22Rv1 (cell line): Measurements from ENCODE around the gene AFAP1L2.

ENCODE experiments used
- H3K27ac ChIP-seq: fragments of 450-650 bp; 2 replicates; pipeline ENCODE4 v1.5.1; 2017
- CTCF ChIP-seq: fragments of 450-650 bp; IDR thresholded peaks from 2 replicates; pipeline ENCODE4 v1.5.1; 2017; ENCODE audit warnings: mild to moderate bottlenecking
- ZFX ChIP-seq: fragments of 450-650 bp; IDR thresholded peaks from 2 replicates; pipeline ENCODE4 v1.6.1; 2017; ENCODE audit warnings: antibody characterized with exemption, borderline replicate concordance

The AFAP1L2 gene

GRCh38 chr10:114427124-114427852 lies 23.0 kb upstream of the AFAP1L2 start:
- no peak overlapping the region for H3K27ac ChIP-seq
- TF ChIP-seq ZFX (no peak), CTCF (no peak)

GRCh38 chr10:114426476-114426875 lies 22.2 kb upstream of the AFAP1L2 start:
- H3K27ac ChIP-seq, result no peak overlapping the region
- TF ChIP-seq ZFX (no peak), CTCF (no peak)

- TF ChIP-seq CTCF (no peak), ZFX (no peak)
- no peak overlapping the region for H3K27ac ChIP-seq
These were observed 16.6 kb upstream of the AFAP1L2 start for GRCh38 chr10:114420811-114421485.

- no peak overlapping the region for H3K27ac ChIP-seq
- TF ChIP-seq ZFX (no peak), CTCF (no peak)
These were observed 13.8 kb upstream of the AFAP1L2 start for GRCh38 chr10:114418109-114418508.

- TF ChIP-seq ZFX, result no peak
- no peak for TF ChIP-seq CTCF
- H3K27ac ChIP-seq, result no peak overlapping the region
These were observed 8.8 kb upstream of the AFAP1L2 start for GRCh38 chr10:114412907-114413797.

- TF ChIP-seq ZFX (no peak), CTCF (no peak)
- no peak overlapping the region for H3K27ac ChIP-seq
These were observed 4.7 kb upstream of the AFAP1L2 start for GRCh38 chr10:114408968-114409444.
